PFSK-1 (cell line): Measurements from ENCODE around the gene TMEM87B.

ENCODE experiments used
- FOXP2 ChIP-seq: optimal IDR thresholded peaks from 2 replicates; pipeline ENCODE3; 2011; ENCODE audit warnings: borderline replicate concordance, control low read depth, inconsistent platforms; ENCODE audit not compliant: insufficient read depth; ENCODE audit errors: extremely low read length, extremely low read depth
- POLR2AphosphoS5 ChIP-seq: IDR thresholded peaks from 2 replicates; pipeline ENCODE4 v1.6.1; 2012; ENCODE audit warnings: low read depth, mild to moderate bottlenecking, control low read depth, low read length, moderate library complexity
- REST ChIP-seq, 2 experiments: IDR thresholded peaks; 2 replicates each; pipeline versions ENCODE4 v1.6.1 to v1.8.0; 2011 to 2012; ENCODE audit warnings: low read depth in 2 of 2, low read length in 2 of 2, control low read depth in 1 of 2, inconsistent platforms in 1 of 2, mild to moderate bottlenecking in 1 of 2, moderate library complexity in 1 of 2; ENCODE audit not compliant: insufficient read depth in 1 of 2
- SIN3A ChIP-seq: IDR thresholded peaks from 2 replicates; pipeline ENCODE4 v1.6.1; 2012; ENCODE audit warnings: mild to moderate bottlenecking, low read length, moderate library complexity, borderline replicate concordance; ENCODE audit not compliant: insufficient read depth
- TAF1 ChIP-seq: IDR thresholded peaks from 2 replicates; pipeline ENCODE4 v1.6.1; 2012; ENCODE audit warnings: low read length, control low read depth, borderline replicate concordance; ENCODE audit not compliant: insufficient read depth

TMEM87B gene

GRCh38 chr2:112031473-112032223, 23.4 kb upstream of the TMEM87B start:
- TF ChIP-seq SIN3A, result peak; percentile 67; the same call in 1 of the 2 replicates
- 0 out of 2 replicates have a peak, but pooled peaks have one; percentile 48 for TF ChIP-seq POLR2AphosphoS5
- no peak for TF ChIP-seq FOXP2

GRCh38 chr2:112032224-112032586, 22.9 kb upstream of the TMEM87B start:
- TF ChIP-seq POLR2AphosphoS5 (0 out of 2 replicates have a peak, but pooled peaks have one; percentile 13), REST (IDR thresholded peaks at IDR 0.05; ENCODE audit: insufficient read depth in 1 of 2, low read depth in 2 of 2, low read length in 2 of 2) (no peak), SIN3A (no peak), FOXP2 (no peak), TAF1 (no peak)

GRCh38 chr2:112032689-112033465, 22.2 kb upstream of the TMEM87B start:
- TF ChIP-seq FOXP2 (no peak), SIN3A (no peak), TAF1 (no peak), REST (IDR thresholded peaks at IDR 0.05; ENCODE audit: insufficient read depth in 1 of 2, low read depth in 2 of 2, low read length in 2 of 2) (no peak), POLR2AphosphoS5 (no peak)

- TF ChIP-seq TAF1, result no peak
These were observed 21.5 kb upstream of the TMEM87B start for GRCh38 chr2:112033600-112033999.

GRCh38 chr2:112034924-112035323, 20.1 kb upstream of the TMEM87B start:
- TF ChIP-seq SIN3A, result no peak
- no peak for TF ChIP-seq REST (IDR thresholded peaks at IDR 0.05; ENCODE audit: insufficient read depth in 1 of 2, low read depth in 2 of 2, low read length in 2 of 2)
- no peak for TF ChIP-seq TAF1
- no peak for TF ChIP-seq FOXP2
- TF ChIP-seq POLR2AphosphoS5, result no peak

GRCh38 chr2:112035786-112036185, 19.3 kb upstream of the TMEM87B start:
- no peak for TF ChIP-seq FOXP2
- TF ChIP-seq SIN3A, result no peak
- no peak for TF ChIP-seq POLR2AphosphoS5
- no peak for TF ChIP-seq REST (IDR thresholded peaks at IDR 0.05; ENCODE audit: insufficient read depth in 1 of 2, low read depth in 2 of 2, low read length in 2 of 2)
- TF ChIP-seq TAF1, result no peak
